ENCODE data around the gene HPRT1. TPM values are rescaled to one million over a fixed set of nuclear protein-coding genes. Genes with fewer than 3 reads are reported as not detected.
A peak's percentile ranks its signal among the peaks of the same experiment; 100 is the strongest.

The HPRT1 gene
- total RNA-seq, 1 donor from 2014 or later, result 19.4 TPM

GRCh38 chrX:134501941-134502340 lies 42.0 kb downstream of the HPRT1 start:
- Histone ChIP-seq H3K4me3 (no peak overlapping the region), H3K27me3 (ENCODE audit: low read depth) (no peaks in the 10 kb centered on the region), H3K4me1 (no peaks in the 10 kb centered on the region), H3K9me3 (replicated peaks) (no peaks in the 10 kb centered on the region), H3K27ac (replicated peaks) (no peak overlapping the region), H3K36me3 (no peaks in the 10 kb centered on the region)
- no peak for DNase-seq
- no peak for TF ChIP-seq CTCF (IDR thresholded peaks at IDR 0.05; ENCODE audit: borderline replicate concordance)
- intact Hi-C loops (cut with micrococcal nuclease), result no loop called here

- no peak for DNase-seq
- H3K4me3 ChIP-seq, result no peak overlapping the region
- H3K4me1 ChIP-seq, result no peaks in the 10 kb centered on the region
- intact Hi-C loops (cut with micrococcal nuclease), result no loop called here
- H3K9me3 ChIP-seq (replicated peaks), result no peaks in the 10 kb centered on the region
- H3K36me3 ChIP-seq, result no peaks in the 10 kb centered on the region
- no peaks in the 10 kb centered on the region for H3K27me3 ChIP-seq (ENCODE audit: low read depth)
- no peak for TF ChIP-seq CTCF (IDR thresholded peaks at IDR 0.05; ENCODE audit: borderline replicate concordance)
- no peak overlapping the region for H3K27ac ChIP-seq (replicated peaks)
Observed at GRCh38 chrX:134502686-134503085, 42.7 kb downstream of the HPRT1 start.

DNA sequence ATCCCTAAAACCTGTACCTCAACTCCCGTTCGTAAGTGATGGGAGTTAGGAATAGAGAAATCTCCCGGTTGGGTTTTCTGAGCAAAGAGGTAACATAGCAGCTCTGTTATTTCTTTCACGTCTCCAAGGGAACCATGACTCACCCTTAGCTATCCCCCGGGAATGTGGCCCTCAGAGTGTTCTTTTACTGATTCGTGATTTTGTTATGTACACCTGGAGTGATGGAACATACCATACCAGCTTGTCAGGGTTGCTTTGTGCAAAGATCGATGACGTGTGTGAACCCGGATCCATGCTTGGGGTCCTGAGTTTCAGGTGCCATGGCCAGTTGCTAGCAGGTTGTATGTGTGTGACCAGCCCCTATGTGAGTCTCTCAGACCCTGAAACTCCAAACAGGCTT lies 52.6 kb downstream of the HPRT1 start:
- H3K27me3 ChIP-seq (ENCODE audit: low read depth), result no peaks in the 10 kb centered on the region
- intact Hi-C loops (cut with micrococcal nuclease), result no loop called here
- TF ChIP-seq CTCF (IDR thresholded peaks at IDR 0.05; ENCODE audit: borderline replicate concordance), result no peak
- no peaks in the 10 kb centered on the region for H3K9me3 ChIP-seq (replicated peaks)
- H3K4me1 ChIP-seq, result no peaks in the 10 kb centered on the region
- H3K36me3 ChIP-seq, result no peaks in the 10 kb centered on the region
- H3K4me3 ChIP-seq, result no peak overlapping the region
- no peak overlapping the region for H3K27ac ChIP-seq (replicated peaks)
- no peak for DNase-seq

DNA sequence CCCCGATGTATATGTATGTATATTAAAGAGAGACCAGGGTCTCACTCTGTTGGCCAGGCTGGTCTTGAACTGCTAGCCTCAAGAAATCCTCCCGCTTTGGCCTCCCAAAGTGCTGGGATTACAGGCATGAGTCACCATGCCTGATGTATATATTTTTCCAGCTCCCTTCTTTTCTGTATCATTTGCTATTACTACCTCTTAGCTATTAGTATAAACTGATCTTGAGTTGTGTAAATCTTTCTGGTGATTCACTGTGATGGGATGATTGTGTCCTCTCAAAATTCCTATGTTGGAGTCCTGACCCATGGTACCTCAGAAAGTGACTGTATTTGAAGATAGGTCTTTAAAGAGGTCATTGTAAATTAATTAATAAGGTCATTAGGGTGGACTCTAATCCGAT lies 53.1 kb downstream of the HPRT1 start:
- Histone ChIP-seq H3K27me3 (ENCODE audit: low read depth) (no peaks in the 10 kb centered on the region), H3K36me3 (no peaks in the 10 kb centered on the region), H3K4me1 (no peaks in the 10 kb centered on the region), H3K9me3 (replicated peaks) (no peaks in the 10 kb centered on the region), H3K4me3 (no peak overlapping the region), H3K27ac (replicated peaks) (no peak overlapping the region)
- no peak for DNase-seq
- no peak for TF ChIP-seq CTCF (IDR thresholded peaks at IDR 0.05; ENCODE audit: borderline replicate concordance)
- intact Hi-C loops (cut with micrococcal nuclease), result no loop called here

GRCh38 chrX:134520860-134521390 lies 61.0 kb downstream of the HPRT1 start:
- no peaks in the 10 kb centered on the region for H3K36me3 ChIP-seq
- intact Hi-C loops (cut with micrococcal nuclease), result loop anchor here (10.0 kb wide), 1 partner anchor 234 kb away; no protein-coding TSS in a partner anchor
- H3K27ac ChIP-seq (replicated peaks), result no peak overlapping the region
- no peaks in the 10 kb centered on the region for H3K4me1 ChIP-seq
- no peak overlapping the region for H3K4me3 ChIP-seq
- no peak for DNase-seq
- H3K27me3 ChIP-seq (ENCODE audit: low read depth), result no peaks in the 10 kb centered on the region
- TF ChIP-seq CTCF (IDR thresholded peaks at IDR 0.05; ENCODE audit: borderline replicate concordance), result peak; percentile 66
- no peaks in the 10 kb centered on the region for H3K9me3 ChIP-seq (replicated peaks)

Data from left ventricle myocardium inferior (tissue), 1 donor.